HEK293 (cell line): ENCODE data around the gene AP1B1.
A peak's percentile ranks its signal among the peaks of the same experiment; 100 is the strongest.

ENCODE experiments used
- CTCF ChIA-PET: fragments of 350-600 bp; formaldehyde crosslinking; extraction: SDS; loops from one replicate; lab custom pipeline; 2021; ENCODE audit warnings: antibody characterized with exemption; lab: Yijun Ruan, JAX
- POLR2A ChIA-PET: fragments of 300-600 bp; formaldehyde crosslinking; extraction: SDS; loops from one replicate; lab custom pipeline; 2020; ENCODE audit warnings: antibody characterized with exemption, inconsistent platforms; lab: Yijun Ruan, JAX
- H3K27ac ChIP-seq: fragments of 200-500 bp; sonication (Bioruptor generic); 2 replicates; pipeline ENCODE4 v1.5.1; 2014; ENCODE audit warnings: low read depth, low read length, control low read depth, inconsistent platforms; ENCODE audit errors: extremely low read depth
- H3K36me3 ChIP-seq, 2 experiments: fragments of 200-500 bp in 1 of 2; sonication (Bioruptor generic) in 1 of 2; 1 replicate in 1 of 2; 2 replicates in 1 of 2; pipeline ENCODE4 v1.5.1; 2014 to 2017; ENCODE audit warnings: inconsistent platforms in 2 of 2, low read length in 2 of 2; ENCODE audit not compliant: control insufficient read depth in 2 of 2, insufficient read depth in 1 of 2
- H3K4me1 ChIP-seq: fragments of 200-500 bp; sonication (Bioruptor generic); 2 replicates; pipeline ENCODE4 v1.5.1; 2014; ENCODE audit warnings: mild to moderate bottlenecking, low read length, inconsistent platforms; ENCODE audit not compliant: control insufficient read depth, insufficient read depth
- H3K4me3 ChIP-seq: 2 replicates; pipeline ENCODE4 v1.5.1; 2011; ENCODE audit warnings: low read depth, mild to moderate bottlenecking, control low read depth, low read length, moderate library complexity
- H3K9me3 ChIP-seq: fragments of 200-500 bp; sonication (Bioruptor generic); 2 replicates; pipeline ENCODE4 v1.5.1; 2014; ENCODE audit warnings: low read depth, low read length, inconsistent platforms; ENCODE audit not compliant: control insufficient read depth, insufficient read depth
- EGR2 ChIP-seq: fragments of 450-650 bp; formaldehyde crosslinking; IDR thresholded peaks from 2 replicates; pipeline ENCODE4 v1.5.1; 2016; ENCODE audit warnings: low read depth, missing biosample characterization, missing genetic modification characterization
- KLF9 ChIP-seq: fragments of 450-650 bp; formaldehyde crosslinking; IDR thresholded peaks from 2 replicates; pipeline ENCODE4 v1.5.1; 2016; ENCODE audit warnings: missing biosample characterization, missing genetic modification characterization, low read depth
- PRDM6 ChIP-seq: fragments of 450-650 bp; formaldehyde crosslinking; IDR thresholded peaks from 2 replicates; pipeline ENCODE4 v1.5.1; 2017; ENCODE audit warnings: missing biosample characterization, missing genetic modification characterization
- RBAK ChIP-seq: fragments of 450-650 bp; formaldehyde crosslinking; IDR thresholded peaks from 2 replicates; pipeline ENCODE4 v1.5.1; 2016; ENCODE audit warnings: missing biosample characterization, missing genetic modification characterization
- SP7 ChIP-seq: fragments of 450-650 bp; formaldehyde crosslinking; IDR thresholded peaks from 2 replicates; pipeline ENCODE4 v1.5.1; 2016; ENCODE audit warnings: missing biosample characterization, missing genetic modification characterization
- WT1 ChIP-seq: fragments of 450-650 bp; formaldehyde crosslinking; IDR thresholded peaks from 2 replicates; pipeline ENCODE4 v1.5.1; 2016; ENCODE audit warnings: missing biosample characterization, missing genetic modification characterization
- ZBTB11 ChIP-seq: fragments of 450-650 bp; formaldehyde crosslinking; conservative IDR thresholded peaks from 2 replicates; pipeline ENCODE4 v1.5.1; 2016; ENCODE audit warnings: low read depth, missing biosample characterization, missing genetic modification characterization
- ZBTB6 ChIP-seq: fragments of 450-650 bp; formaldehyde crosslinking; IDR thresholded peaks from 2 replicates; pipeline ENCODE4 v1.5.1; 2017; ENCODE audit warnings: missing biosample characterization, missing genetic modification characterization
- ZFP69B ChIP-seq: fragments of 450-650 bp; formaldehyde crosslinking; IDR thresholded peaks from 2 replicates; pipeline ENCODE4 v1.5.1; 2016; ENCODE audit warnings: missing biosample characterization, missing genetic modification characterization
- ZIC2 ChIP-seq: fragments of 450-650 bp; formaldehyde crosslinking; IDR thresholded peaks from 2 replicates; pipeline ENCODE4 v1.5.1; 2016; ENCODE audit warnings: missing biosample characterization, missing genetic modification characterization
- ZNF114 ChIP-seq: fragments of 450-650 bp; formaldehyde crosslinking; IDR thresholded peaks from 2 replicates; pipeline ENCODE4 v1.5.0; 2017; ENCODE audit warnings: missing biosample characterization, missing genetic modification characterization
- ZNF175 ChIP-seq: fragments of 450-650 bp; formaldehyde crosslinking; IDR thresholded peaks from 2 replicates; pipeline ENCODE4 v1.5.1; 2016; ENCODE audit warnings: missing biosample characterization, missing genetic modification characterization
- ZNF391 ChIP-seq: fragments of 450-650 bp; formaldehyde crosslinking; IDR thresholded peaks from 2 replicates; pipeline ENCODE4 v1.5.1; 2016; ENCODE audit warnings: low read depth, missing biosample characterization, missing genetic modification characterization, borderline replicate concordance
- ZSCAN18 ChIP-seq: fragments of 450-650 bp; formaldehyde crosslinking; IDR thresholded peaks from 2 replicates; pipeline ENCODE4 v1.5.1; 2016; ENCODE audit warnings: missing biosample characterization, missing genetic modification characterization
- TF ChIP-seq, protein P1 (sequence below): fragments of 450-650 bp; formaldehyde crosslinking; IDR thresholded peaks from 2 replicates; pipeline ENCODE4 v1.5.1; 2016; ENCODE audit warnings: missing biosample characterization, missing genetic modification characterization, borderline replicate concordance
- TF ChIP-seq, protein P2 (sequence below): IDR thresholded peaks from 2 replicates; pipeline ENCODE4 v1.6.1; 2011; ENCODE audit warnings: mild to moderate bottlenecking, low read depth, low read length, borderline replicate concordance
- TF ChIP-seq, protein P3 (sequence below): fragments of 450-650 bp; formaldehyde crosslinking; IDR thresholded peaks from 2 replicates; pipeline ENCODE4 v1.5.1; 2016; ENCODE audit warnings: missing biosample characterization, missing genetic modification characterization
- TF ChIP-seq, protein P4 (sequence below): fragments of 450-650 bp; formaldehyde crosslinking; IDR thresholded peaks from 2 replicates; pipeline ENCODE4 v1.5.1; 2016; ENCODE audit warnings: missing biosample characterization, missing genetic modification characterization
- TF ChIP-seq, protein P5 (sequence below): fragments of 450-650 bp; formaldehyde crosslinking; IDR thresholded peaks from 2 replicates; pipeline ENCODE4 v1.5.1; 2016; ENCODE audit warnings: missing biosample characterization, missing genetic modification characterization

AP1B1 gene

DNA sequence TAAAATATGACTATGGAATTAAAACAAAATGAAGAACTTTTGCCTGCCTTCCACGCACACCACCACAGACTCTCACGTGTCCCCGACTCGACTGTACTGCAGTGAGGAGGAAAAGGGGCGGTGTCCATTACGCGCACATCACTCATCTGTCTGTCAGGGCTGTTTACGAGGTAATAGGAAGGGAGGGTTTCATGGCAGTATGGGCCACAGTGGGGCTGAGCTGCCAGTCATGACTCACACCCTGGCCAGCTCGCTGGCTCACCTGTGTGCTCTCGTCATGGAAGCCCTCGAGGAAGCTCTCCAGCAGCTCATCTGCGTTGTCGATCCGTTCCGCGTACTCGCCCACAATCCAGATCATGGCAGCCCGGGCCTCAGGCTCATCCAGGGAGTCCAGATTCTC lies 39.4 kb downstream of the AP1B1 start (continued):
- TF ChIP-seq ZBTB11 (tag by site-specific recombination) = no peak
- TF ChIP-seq, protein P1, sequence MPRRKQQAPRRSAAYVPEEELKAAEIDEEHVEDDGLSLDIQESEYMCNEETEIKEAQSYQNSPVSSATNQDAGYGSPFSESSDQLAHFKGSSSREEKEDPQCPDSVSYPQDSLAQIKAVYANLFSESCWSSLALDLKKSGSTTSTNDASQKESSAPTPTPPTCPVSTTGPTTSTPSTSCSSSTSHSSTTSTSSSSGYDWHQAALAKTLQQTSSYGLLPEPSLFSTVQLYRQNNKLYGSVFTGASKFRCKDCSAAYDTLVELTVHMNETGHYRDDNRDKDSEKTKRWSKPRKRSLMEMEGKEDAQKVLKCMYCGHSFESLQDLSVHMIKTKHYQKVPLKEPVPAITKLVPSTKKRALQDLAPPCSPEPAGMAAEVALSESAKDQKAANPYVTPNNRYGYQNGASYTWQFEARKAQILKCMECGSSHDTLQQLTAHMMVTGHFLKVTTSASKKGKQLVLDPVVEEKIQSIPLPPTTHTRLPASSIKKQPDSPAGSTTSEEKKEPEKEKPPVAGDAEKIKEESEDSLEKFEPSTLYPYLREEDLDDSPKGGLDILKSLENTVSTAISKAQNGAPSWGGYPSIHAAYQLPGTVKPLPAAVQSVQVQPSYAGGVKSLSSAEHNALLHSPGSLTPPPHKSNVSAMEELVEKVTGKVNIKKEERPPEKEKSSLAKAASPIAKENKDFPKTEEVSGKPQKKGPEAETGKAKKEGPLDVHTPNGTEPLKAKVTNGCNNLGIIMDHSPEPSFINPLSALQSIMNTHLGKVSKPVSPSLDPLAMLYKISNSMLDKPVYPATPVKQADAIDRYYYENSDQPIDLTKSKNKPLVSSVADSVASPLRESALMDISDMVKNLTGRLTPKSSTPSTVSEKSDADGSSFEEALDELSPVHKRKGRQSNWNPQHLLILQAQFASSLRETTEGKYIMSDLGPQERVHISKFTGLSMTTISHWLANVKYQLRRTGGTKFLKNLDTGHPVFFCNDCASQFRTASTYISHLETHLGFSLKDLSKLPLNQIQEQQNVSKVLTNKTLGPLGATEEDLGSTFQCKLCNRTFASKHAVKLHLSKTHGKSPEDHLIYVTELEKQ (tag by site-specific recombination) = no peak
- no peak for TF ChIP-seq ZSCAN18
- TF ChIP-seq, protein P2, sequence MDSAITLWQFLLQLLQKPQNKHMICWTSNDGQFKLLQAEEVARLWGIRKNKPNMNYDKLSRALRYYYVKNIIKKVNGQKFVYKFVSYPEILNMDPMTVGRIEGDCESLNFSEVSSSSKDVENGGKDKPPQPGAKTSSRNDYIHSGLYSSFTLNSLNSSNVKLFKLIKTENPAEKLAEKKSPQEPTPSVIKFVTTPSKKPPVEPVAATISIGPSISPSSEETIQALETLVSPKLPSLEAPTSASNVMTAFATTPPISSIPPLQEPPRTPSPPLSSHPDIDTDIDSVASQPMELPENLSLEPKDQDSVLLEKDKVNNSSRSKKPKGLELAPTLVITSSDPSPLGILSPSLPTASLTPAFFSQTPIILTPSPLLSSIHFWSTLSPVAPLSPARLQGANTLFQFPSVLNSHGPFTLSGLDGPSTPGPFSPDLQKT = no peak
- no peak for TF ChIP-seq ZNF114 (tag by site-specific recombination)
- TF ChIP-seq ZNF175 (tag by site-specific recombination) = no peak
- TF ChIP-seq KLF9 (tag by site-specific recombination) = no peak
- peak; percentile 59; the same call in 1 of the 2 replicates for TF ChIP-seq WT1
- TF ChIP-seq ZIC2 (tag by site-specific recombination) = no peak
- TF ChIP-seq EGR2 = no peak
- TF ChIP-seq SP7 = 0 out of 2 replicates have a peak, but pooled peaks have one; percentile 19
- no peak for TF ChIP-seq PRDM6 (tag by site-specific recombination)
- TF ChIP-seq ZFP69B (tag by site-specific recombination) = no peak
- TF ChIP-seq, protein P3, sequence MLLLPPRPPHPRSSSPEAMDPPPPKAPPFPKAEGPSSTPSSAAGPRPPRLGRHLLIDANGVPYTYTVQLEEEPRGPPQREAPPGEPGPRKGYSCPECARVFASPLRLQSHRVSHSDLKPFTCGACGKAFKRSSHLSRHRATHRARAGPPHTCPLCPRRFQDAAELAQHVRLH (tag by site-specific recombination) = no peak

GRCh38 chr22:29348041-29348440 lies 40.3 kb downstream of the AP1B1 start:
- ChIA-PET POLR2A (interaction anchor here (0.5 kb wide), 1 partner anchor 63 kb away, joined by 4 read pairs; no protein-coding TSS in a partner anchor), CTCF (interaction anchor here (1.0 kb wide), 1 partner anchor 11 kb away, joined by 3 read pairs; no protein-coding TSS in a partner anchor)
- H3K27ac ChIP-seq = no peak overlapping the region
- H3K36me3 ChIP-seq = peaks cover 38 to 87% of the 10 kb centered on the region in 2 experiments
- no peak overlapping the region for H3K4me3 ChIP-seq
- H3K9me3 ChIP-seq = no peaks in the 10 kb centered on the region
- H3K4me1 ChIP-seq = peaks cover 13% of the 10 kb centered on the region
- TF ChIP-seq, protein P4, sequence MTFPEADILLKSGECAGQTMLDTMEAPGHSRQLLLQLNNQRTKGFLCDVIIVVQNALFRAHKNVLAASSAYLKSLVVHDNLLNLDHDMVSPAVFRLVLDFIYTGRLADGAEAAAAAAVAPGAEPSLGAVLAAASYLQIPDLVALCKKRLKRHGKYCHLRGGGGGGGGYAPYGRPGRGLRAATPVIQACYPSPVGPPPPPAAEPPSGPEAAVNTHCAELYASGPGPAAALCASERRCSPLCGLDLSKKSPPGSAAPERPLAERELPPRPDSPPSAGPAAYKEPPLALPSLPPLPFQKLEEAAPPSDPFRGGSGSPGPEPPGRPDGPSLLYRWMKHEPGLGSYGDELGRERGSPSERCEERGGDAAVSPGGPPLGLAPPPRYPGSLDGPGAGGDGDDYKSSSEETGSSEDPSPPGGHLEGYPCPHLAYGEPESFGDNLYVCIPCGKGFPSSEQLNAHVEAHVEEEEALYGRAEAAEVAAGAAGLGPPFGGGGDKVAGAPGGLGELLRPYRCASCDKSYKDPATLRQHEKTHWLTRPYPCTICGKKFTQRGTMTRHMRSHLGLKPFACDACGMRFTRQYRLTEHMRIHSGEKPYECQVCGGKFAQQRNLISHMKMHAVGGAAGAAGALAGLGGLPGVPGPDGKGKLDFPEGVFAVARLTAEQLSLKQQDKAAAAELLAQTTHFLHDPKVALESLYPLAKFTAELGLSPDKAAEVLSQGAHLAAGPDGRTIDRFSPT (tag by site-specific recombination) = no peak
- no peak for TF ChIP-seq RBAK (tag by site-specific recombination)
- no peak for TF ChIP-seq ZNF391 (tag by site-specific recombination)
- TF ChIP-seq, protein P5, sequence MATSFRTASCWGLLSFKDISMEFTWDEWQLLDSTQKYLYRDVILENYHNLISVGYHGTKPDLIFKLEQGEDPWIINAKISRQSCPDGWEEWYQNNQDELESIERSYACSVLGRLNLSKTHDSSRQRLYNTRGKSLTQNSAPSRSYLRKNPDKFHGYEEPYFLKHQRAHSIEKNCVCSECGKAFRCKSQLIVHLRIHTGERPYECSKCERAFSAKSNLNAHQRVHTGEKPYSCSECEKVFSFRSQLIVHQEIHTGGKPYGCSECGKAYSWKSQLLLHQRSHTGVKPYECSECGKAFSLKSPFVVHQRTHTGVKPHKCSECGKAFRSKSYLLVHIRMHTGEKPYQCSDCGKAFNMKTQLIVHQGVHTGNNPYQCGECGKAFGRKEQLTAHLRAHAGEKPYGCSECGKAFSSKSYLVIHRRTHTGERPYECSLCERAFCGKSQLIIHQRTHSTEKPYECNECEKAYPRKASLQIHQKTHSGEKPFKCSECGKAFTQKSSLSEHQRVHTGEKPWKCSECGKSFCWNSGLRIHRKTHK = no peak
- no peak for TF ChIP-seq ZBTB6
